Tibial artery (tissue), 4 donors: ENCODE results near the gene CTNNA3.

Experiments
- DNase-seq, 2 donors: peaks; one replicate each; pipeline ENCODE4 v3.0.0-alpha.2; 2019
- H3K27ac ChIP-seq, 2 donors: fragments of 200-600 bp; sonication (generic) in 1 of 2; 1 replicate in 1 of 2; 2 replicates in 1 of 2; pipeline ENCODE4 v1.5.1; 2018 to 2019; ENCODE audit warnings: mild to moderate bottlenecking in 1 of 2
- H3K27me3 ChIP-seq, 2 donors: fragments of 200-600 bp; sonication (generic) in 1 of 2; one replicate each; pipeline versions ENCODE4 v1.5.1 to v1.6.0; 2016 to 2019
- H3K36me3 ChIP-seq, 3 donors: fragments of 200-600 bp; sonication (generic) in 2 of 3; one replicate each; pipeline ENCODE4 v1.5.1; 2016 to 2019; ENCODE audit warnings: mild to moderate bottlenecking in 2 of 3
- H3K4me1 ChIP-seq, 4 donors: fragments of 200-600 bp; sonication (generic) in 2 of 4; 1 replicate in 3 of 4; 2 replicates in 1 of 4; pipeline ENCODE4 v1.5.1; 2016 to 2019
- H3K4me3 ChIP-seq, 2 donors: fragments of 200-600 bp; sonication (generic) in 1 of 2; 1 replicate in 1 of 2; 2 replicates in 1 of 2; pipeline ENCODE4 v1.5.1; 2018 to 2019; ENCODE audit warnings: mild to moderate bottlenecking in 2 of 2
- H3K9me3 ChIP-seq, 3 donors: fragments of 200-600 bp; sonication (generic) in 1 of 3; one replicate each; pipeline ENCODE4 v1.5.1; 2016 to 2019
- intact Hi-C: fragments of 100-400 bp; cut with DNase I; formaldehyde crosslinking; loops from one replicate; pipeline ENCODE4 v1.15.0; 2023; ENCODE audit warnings: low total_unique reads
- TF ChIP-seq, protein P1 (sequence below), 2 experiments: fragments of 200-600 bp in 1 of 2; fragments of 450-650 bp in 1 of 2; IDR thresholded peaks; one replicate each; pipeline ENCODE4 v1.5.1; 2017 to 2019; ENCODE audit warnings: antibody characterized with exemption in 2 of 2, mild to moderate bottlenecking in 1 of 2, moderate library complexity in 1 of 2

The CTNNA3 gene

DNA sequence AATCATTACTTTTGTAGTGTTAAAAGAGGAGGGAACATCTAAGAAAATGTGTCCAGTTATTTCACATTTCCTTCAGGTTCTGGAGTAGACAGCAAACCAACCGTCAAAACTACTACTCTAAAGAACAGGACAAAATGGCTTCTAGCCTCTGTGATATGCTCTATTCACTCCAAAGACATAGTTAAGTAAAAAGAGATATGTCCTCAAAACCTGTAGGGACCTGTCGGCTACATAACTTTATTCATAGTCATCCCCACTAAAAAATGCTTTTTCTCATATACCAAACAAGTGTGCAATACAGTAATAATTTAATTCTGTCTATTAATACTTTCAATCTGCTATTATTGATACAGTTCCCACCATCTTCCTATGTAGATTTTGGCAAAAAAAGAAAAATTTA, 1412.9 kb downstream of the CTNNA3 start:
- TF ChIP-seq, protein P1, sequence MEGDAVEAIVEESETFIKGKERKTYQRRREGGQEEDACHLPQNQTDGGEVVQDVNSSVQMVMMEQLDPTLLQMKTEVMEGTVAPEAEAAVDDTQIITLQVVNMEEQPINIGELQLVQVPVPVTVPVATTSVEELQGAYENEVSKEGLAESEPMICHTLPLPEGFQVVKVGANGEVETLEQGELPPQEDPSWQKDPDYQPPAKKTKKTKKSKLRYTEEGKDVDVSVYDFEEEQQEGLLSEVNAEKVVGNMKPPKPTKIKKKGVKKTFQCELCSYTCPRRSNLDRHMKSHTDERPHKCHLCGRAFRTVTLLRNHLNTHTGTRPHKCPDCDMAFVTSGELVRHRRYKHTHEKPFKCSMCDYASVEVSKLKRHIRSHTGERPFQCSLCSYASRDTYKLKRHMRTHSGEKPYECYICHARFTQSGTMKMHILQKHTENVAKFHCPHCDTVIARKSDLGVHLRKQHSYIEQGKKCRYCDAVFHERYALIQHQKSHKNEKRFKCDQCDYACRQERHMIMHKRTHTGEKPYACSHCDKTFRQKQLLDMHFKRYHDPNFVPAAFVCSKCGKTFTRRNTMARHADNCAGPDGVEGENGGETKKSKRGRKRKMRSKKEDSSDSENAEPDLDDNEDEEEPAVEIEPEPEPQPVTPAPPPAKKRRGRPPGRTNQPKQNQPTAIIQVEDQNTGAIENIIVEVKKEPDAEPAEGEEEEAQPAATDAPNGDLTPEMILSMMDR (IDR thresholded peaks at IDR 0.05) = no peak
- Histone ChIP-seq H3K9me3 (no peaks in the 10 kb centered on the region), H3K27ac (no peak overlapping the region), H3K4me1 (no peaks in the 10 kb centered on the region), H3K36me3 (no peaks in the 10 kb centered on the region), H3K4me3 (no peak overlapping the region), H3K27me3 (no peaks in the 10 kb centered on the region)
- intact Hi-C loops = no loop called here
- DNase-seq = no peak

DNA sequence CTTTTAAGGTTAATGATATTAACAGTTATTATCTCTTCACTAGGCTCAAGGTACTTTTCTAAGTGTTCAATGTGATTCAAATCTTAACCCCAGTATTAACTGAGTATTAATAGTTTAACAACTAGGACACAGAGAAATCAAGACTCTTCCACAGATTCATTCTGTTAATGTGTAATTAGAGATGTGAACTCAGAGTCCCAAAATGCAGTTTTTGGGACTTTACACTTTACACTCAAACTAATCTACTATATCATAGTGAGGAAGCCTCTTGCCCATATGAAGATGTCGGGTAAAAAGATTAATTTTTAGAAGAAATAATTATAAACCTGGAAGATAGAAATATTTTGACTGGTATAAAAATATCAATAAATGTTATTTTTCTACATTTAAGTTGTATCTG, 1414.7 kb downstream of the CTNNA3 start:
- no peaks in the 10 kb centered on the region for H3K9me3 ChIP-seq
- TF ChIP-seq, protein P1 (IDR thresholded peaks at IDR 0.05) = no peak
- no peak for DNase-seq
- no peaks in the 10 kb centered on the region for H3K4me1 ChIP-seq
- intact Hi-C loops = no loop called here
- H3K36me3 ChIP-seq = no peaks in the 10 kb centered on the region
- no peak overlapping the region for H3K27ac ChIP-seq
- no peak overlapping the region for H3K4me3 ChIP-seq
- no peaks in the 10 kb centered on the region for H3K27me3 ChIP-seq

DNA sequence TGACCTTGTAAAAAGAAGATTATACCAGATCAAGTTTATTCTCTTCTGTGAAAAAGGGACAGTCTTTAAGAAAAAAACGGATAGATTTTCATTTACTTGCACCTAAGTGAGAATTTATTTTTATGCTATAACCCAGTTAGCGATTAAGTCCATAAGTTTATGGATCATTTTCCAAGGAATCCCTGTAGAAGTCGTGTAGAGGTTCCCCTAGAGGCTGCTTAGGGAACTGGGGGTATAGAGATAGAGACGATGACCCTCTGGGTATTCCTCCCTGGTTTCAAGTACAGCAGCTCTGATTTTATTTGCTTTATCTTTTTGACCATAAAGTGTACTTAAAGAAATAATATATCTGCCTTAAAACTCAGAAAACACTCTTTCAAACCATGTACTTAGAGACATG, 1418.5 kb downstream of the CTNNA3 start:
- Histone ChIP-seq H3K27ac (no peak overlapping the region), H3K27me3 (no peaks in the 10 kb centered on the region), H3K36me3 (no peaks in the 10 kb centered on the region), H3K4me1 (no peaks in the 10 kb centered on the region), H3K4me3 (no peak overlapping the region), H3K9me3 (no peaks in the 10 kb centered on the region)
- TF ChIP-seq, protein P1 (IDR thresholded peaks at IDR 0.05) = no peak
- intact Hi-C loops = no loop called here
- no peak for DNase-seq

DNA sequence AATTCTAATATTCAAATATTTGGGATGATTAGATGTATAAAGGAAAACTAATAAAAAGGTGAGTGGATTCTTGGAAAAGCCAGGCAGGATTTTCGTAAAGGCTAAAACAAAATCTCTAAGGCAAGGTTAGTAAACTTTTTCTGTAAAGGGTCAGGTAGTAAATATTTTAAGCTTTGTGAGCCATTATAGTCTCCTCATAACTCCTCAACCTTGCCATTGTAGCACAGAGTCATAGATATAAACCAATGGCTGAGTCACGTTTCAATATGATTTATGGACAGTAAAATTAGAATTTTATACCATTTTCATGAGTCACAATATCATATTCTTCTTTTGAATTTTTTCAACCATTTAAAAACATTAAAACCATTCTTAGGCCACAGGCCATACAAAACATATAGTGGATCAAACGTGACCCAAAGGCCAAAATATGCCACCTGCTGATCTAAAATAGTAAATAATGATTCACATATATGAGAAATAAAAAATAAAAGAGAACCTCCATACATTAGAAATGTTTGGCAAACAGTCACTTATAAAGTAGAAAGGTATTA, 1422.0 kb downstream of the CTNNA3 start:
- TF ChIP-seq, protein P1 (IDR thresholded peaks at IDR 0.05) = no peak
- no peak for DNase-seq
- Histone ChIP-seq H3K27me3 (no peaks in the 10 kb centered on the region), H3K36me3 (no peaks in the 10 kb centered on the region), H3K4me3 (no peak overlapping the region), H3K27ac (no peak overlapping the region), H3K4me1 (no peaks in the 10 kb centered on the region), H3K9me3 (no peaks in the 10 kb centered on the region)
- intact Hi-C loops = no loop called here

DNA sequence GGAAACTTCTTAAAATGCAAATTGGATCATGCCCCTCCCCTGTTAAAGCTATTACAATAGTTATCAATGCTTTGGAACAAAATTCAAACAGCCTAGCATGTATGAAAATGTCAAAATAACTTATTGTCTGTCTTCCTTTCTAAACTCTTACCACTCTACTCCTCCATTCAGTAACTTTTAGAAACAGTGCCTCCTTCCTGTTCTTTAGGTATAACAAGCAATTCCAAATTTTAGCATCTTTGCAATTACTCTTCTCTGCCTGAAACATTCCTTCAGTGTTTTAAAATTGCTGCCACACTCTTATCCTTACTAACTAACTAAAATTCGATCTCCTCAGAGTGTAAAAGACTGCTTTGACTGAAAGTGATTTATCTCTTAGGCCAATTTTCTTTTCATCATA, 1430.6 kb downstream of the CTNNA3 start:
- H3K4me3 ChIP-seq = no peak overlapping the region
- no peaks in the 10 kb centered on the region for H3K27me3 ChIP-seq
- no peaks in the 10 kb centered on the region for H3K9me3 ChIP-seq
- intact Hi-C loops = no loop called here
- TF ChIP-seq, protein P1 (IDR thresholded peaks at IDR 0.05) = no peak
- H3K4me1 ChIP-seq = no peaks in the 10 kb centered on the region
- no peak overlapping the region for H3K27ac ChIP-seq
- H3K36me3 ChIP-seq = no peaks in the 10 kb centered on the region
- no peak for DNase-seq

DNA sequence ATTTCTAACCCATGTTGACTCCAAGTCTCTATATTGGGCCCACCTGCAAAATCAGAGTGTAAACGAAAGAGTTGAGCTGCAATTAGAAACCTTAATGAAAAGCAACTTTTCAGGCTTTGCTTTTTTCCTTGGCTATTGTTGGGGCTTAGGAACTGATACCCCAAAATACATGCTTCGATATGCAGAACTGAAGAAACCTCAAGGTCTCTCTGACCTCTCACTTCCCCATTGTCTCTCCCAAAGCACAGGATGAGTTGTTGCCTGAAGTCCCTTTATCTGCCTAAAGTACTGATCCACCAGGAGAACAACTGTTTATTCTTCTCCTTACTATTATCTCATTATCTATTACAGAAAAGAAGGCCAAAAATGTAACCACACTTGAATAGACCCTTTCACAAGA, 1436.2 kb downstream of the CTNNA3 start:
- intact Hi-C loops = no loop called here
- Histone ChIP-seq H3K27ac (no peak overlapping the region), H3K4me1 (no peaks in the 10 kb centered on the region), H3K4me3 (no peak overlapping the region), H3K9me3 (no peaks in the 10 kb centered on the region), H3K27me3 (no peaks in the 10 kb centered on the region), H3K36me3 (no peaks in the 10 kb centered on the region)
- TF ChIP-seq, protein P1 (IDR thresholded peaks at IDR 0.05) = no peak
- DNase-seq = no peak
